H4 (cell line): ENCODE results near the gene CWC22. TPM values are rescaled to one million over a fixed set of nuclear protein-coding genes. Genes with fewer than 3 reads are reported as not detected.
"Not testable (repeated sequence)": the region's sequence is repeated elsewhere in the genome, so short reads cannot be mapped to it uniquely, and the experiment has no call there.

Experiments used
- DNase-seq: peaks from one replicate; pipeline ENCODE4 v3.0.0-alpha.2; 2015; ENCODE audit warnings: low spot score
- total RNA-seq: library from RNA; depleted of rRNA; stranded (reverse); fragments of >200 nt; shearing (Covaris generic); gene quantifications from 2 replicates; pipeline ENCODE4 v1.2.3, GENCODE V29; 2014

CWC22 gene
- total RNA-seq, 1 experiment from 2014 or later: 10.2 TPM

- DNase-seq: no peak
Observed at GRCh38 chr2:180003073-180003472, 4.0 kb downstream of the CWC22 start.

GRCh38 chr2:180002198-180002770 lies 4.8 kb downstream of the CWC22 start:
- DNase-seq: no peak

- DNase-seq: no peak
Observed at GRCh38 chr2:180001726-180002125, 5.4 kb downstream of the CWC22 start.

GRCh38 chr2:180000434-180000833 lies 6.7 kb downstream of the CWC22 start:
- DNase-seq: no peak

GRCh38 chr2:179999000-179999399 lies 8.1 kb downstream of the CWC22 start:
- DNase-seq: no peak

GRCh38 chr2:179995741-179996515 lies 11.2 kb downstream of the CWC22 start:
- DNase-seq: no peak

GRCh38 chr2:179991344-179991743 lies 15.8 kb downstream of the CWC22 start:
- no peak for DNase-seq

DNA sequence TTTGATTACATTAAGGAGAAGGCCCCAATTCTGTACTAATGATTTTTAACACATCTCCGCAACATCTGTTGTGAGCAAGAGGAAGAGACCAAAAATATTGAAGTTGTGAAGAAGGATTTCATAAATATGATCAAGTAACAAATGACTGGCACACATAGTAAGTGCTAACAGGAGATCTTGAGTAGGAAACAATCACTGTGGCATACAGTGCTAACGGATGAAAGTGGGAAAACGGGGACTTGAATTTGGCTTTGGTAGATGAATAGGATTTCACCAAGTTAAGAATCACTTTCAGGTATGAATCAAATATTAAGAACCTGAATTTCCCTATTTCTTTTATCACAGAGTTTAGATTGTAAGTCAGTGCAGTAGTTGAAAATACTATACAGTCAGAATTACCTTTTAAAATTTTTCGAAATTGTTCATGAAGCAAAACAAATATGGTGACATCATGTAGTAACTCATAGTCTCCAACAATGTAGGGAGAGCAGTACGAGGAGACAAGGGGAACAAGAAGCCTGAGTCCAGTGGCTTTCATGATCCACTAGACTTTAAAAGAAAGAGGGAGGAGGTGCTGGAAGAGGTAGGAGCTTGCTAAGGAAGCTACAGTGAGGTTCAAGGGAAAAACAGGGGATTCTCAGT lies 16.3 kb downstream of the CWC22 start:
- no peak for DNase-seq

- DNase-seq: no peak
Observed at GRCh38 chr2:179987916-179988315, 19.2 kb downstream of the CWC22 start.

- no peak for DNase-seq
Observed at GRCh38 chr2:179985163-179985820, 21.8 kb downstream of the CWC22 start.

DNA sequence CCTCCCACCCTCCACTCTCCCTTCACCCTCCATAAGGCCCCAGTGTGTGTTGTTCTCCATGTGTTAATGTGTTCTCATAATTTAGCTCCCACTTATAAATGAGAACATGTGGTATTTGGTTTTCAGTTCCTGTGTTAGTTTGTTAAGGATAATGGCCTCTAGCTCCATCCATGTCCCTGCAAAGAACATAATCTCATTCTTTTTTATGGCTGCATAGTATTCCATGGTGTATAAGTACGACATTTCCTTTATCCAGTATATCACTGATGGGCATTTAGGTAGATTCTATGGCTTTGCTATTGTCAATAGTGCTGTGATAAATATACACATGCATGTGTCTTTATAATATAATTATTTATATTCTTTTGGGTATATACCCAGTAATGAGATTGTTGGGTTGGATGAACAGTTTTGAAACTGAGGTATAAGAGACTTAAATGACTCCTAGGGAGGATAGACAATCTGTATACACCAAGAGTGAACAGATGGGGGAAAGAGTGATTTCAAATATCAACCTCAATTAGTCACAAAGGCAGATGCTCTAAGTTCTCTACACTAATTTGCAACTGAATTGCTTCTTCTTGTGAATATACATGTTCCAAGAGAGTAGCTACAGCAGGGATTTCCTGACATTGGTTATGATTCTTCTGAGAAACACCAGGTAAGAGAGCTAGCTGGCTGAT lies 23.7 kb downstream of the CWC22 start:
- DNase-seq: no peak

DNA sequence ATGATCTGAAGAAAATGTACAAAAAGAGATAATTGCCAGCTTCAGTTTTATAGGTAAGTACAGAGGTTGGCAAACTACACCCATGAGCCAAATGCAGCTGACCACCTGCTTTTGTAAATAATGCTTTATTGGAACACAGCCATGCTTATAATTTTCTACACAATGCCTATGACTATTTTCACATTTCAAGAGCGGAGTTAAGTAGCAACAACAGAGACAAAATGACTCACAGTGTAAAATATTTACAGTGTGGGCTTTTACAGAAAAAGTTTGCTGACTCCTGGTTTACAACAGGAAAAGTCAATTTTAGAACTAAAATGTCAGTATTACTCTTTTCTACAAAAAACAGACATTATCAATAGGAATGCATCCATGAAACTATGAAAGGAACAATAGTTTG lies 26.0 kb downstream of the CWC22 start:
- peak; percentile 49 for DNase-seq

- no peak for DNase-seq
Observed at GRCh38 chr2:179974761-179975160, 32.3 kb downstream of the CWC22 start.

GRCh38 chr2:179966778-179967394 lies 40.2 kb downstream of the CWC22 start:
- DNase-seq: no peak

- no peak for DNase-seq
Observed at GRCh38 chr2:179965291-179966258, 41.5 kb downstream of the CWC22 start.

GRCh38 chr2:179963626-179964025 lies 43.5 kb downstream of the CWC22 start:
- no peak for DNase-seq

GRCh38 chr2:179958251-179958650 lies 48.8 kb downstream of the CWC22 start:
- not testable (repeated sequence) for DNase-seq

GRCh38 chr2:179954026-179954425 lies 53.1 kb downstream of the CWC22 start:
- no peak for DNase-seq

GRCh38 chr2:179953359-179953758 lies 53.7 kb downstream of the CWC22 start:
- DNase-seq: no peak

GRCh38 chr2:179952658-179953057 lies 54.4 kb downstream of the CWC22 start:
- no peak for DNase-seq
